Measurements from ENCODE around the gene GATA1. TPM values are rescaled to one million over a fixed set of nuclear protein-coding genes. Genes with fewer than 3 reads are reported as not detected.

GATA1 gene
- total and polyA plus RNA-seq, 10 of the 15 experiments (the other 5 are each of a cell fraction or from before 2014, with no cell fraction given), result 0.24 to 0.36 TPM; not detected in 8

GRCh38 chrX:48787505-48788443 lies 1.4 kb downstream of the GATA1 start:
- ChIA-PET RAD21 (ENCODE audit: unreplicated experiment) (no interaction called here), CTCF (no interaction called here), SMC1A (ENCODE audit: uncharacterized antibody, unreplicated experiment) (no interaction called here), POLR2A (no interaction called here)
- H3K79me2 ChIP-seq (ENCODE audit: control insufficient read depth, insufficient read depth, low read length), result no peaks in the 10 kb centered on the region
- FAIRE-seq, result no peak
- BruUV-seq (replicated peaks), result no TSS peak
- no peak overlapping the region for H3K27ac ChIP-seq (ENCODE audit: control insufficient read depth, insufficient read depth)
- no peaks in the 10 kb centered on the region for H3K36me3 ChIP-seq (ENCODE audit: control insufficient read depth in 2 of 2, insufficient read depth in 2 of 2, low read length in 1 of 2)
- TF ChIP-seq MEF2B (IDR thresholded peaks at IDR 0.05; ENCODE audit: partially characterized antibody, poor library complexity, severe bottlenecking), result no peak
- no peak for TF ChIP-seq WRNIP1 (IDR thresholded peaks at IDR 0.05; ENCODE audit: borderline replicate concordance, low read depth, low read length)
- no peak for TF ChIP-seq NR2C1 (IDR thresholded peaks at IDR 0.05)
- no peak for TF ChIP-seq BCL11A (IDR thresholded peaks at IDR 0.05; ENCODE audit: low read depth, low read length)
- no peak for TF ChIP-seq YBX1 (IDR thresholded peaks at IDR 0.05)
- TF ChIP-seq SMAD5 (IDR thresholded peaks at IDR 0.05; ENCODE audit: low read depth), result no peak
- in situ Hi-C loops (cut with MboI) (no loop called here), intact Hi-C loops (cut with micrococcal nuclease; ENCODE audit: unreplicated experiment) (no loop called here)
- H3K9ac ChIP-seq (ENCODE audit: control insufficient read depth, insufficient read depth, low read length), result no peak overlapping the region
- no peak overlapping the region for H3K4me3 ChIP-seq
- no peak overlapping the region for H3K4me2 ChIP-seq (ENCODE audit: control insufficient read depth, insufficient read depth)
- no peak for ATAC-seq
- H3K27me3 ChIP-seq (replicated peaks in 1 of 2; ENCODE audit: control insufficient read depth in 2 of 2, insufficient read depth in 2 of 2, low read length in 1 of 2), result no peaks in the 10 kb centered on the region
- no peak for DNase-seq (ENCODE audit: low read depth, low spot score)
- H4K20me1 ChIP-seq (ENCODE audit: control insufficient read depth, insufficient read depth), result no peaks in the 10 kb centered on the region
- H3K9me3 ChIP-seq (replicated peaks; ENCODE audit: control insufficient read depth, insufficient read depth, low read length), result no peaks in the 10 kb centered on the region
- H3K4me1 ChIP-seq (ENCODE audit: control insufficient read depth, insufficient read depth, low read length), result no peaks in the 10 kb centered on the region
- WGBS (ENCODE audit: insufficient coverage, insufficient replicate concordance, low lambda C conversion rate, missing lambda C conversion rate), result 17% methylated on average over 16 of the region's 17 CpGs
- H2AFZ ChIP-seq (ENCODE audit: control insufficient read depth, low read depth, low read length), result no peak overlapping the region

Data from GM12878 (cell line).